HG03442 (cell line): ENCODE results near the gene MAP2K5.

Source experiments
- ATAC-seq: cut with Tn5 transposase; IDR thresholded peaks from one replicate; pipeline ENCODE4 v1.9.1; 2021; ENCODE audit warnings: mild to moderate bottlenecking, moderate library complexity; ENCODE audit not compliant: unreplicated experiment

The MAP2K5 gene

DNA sequence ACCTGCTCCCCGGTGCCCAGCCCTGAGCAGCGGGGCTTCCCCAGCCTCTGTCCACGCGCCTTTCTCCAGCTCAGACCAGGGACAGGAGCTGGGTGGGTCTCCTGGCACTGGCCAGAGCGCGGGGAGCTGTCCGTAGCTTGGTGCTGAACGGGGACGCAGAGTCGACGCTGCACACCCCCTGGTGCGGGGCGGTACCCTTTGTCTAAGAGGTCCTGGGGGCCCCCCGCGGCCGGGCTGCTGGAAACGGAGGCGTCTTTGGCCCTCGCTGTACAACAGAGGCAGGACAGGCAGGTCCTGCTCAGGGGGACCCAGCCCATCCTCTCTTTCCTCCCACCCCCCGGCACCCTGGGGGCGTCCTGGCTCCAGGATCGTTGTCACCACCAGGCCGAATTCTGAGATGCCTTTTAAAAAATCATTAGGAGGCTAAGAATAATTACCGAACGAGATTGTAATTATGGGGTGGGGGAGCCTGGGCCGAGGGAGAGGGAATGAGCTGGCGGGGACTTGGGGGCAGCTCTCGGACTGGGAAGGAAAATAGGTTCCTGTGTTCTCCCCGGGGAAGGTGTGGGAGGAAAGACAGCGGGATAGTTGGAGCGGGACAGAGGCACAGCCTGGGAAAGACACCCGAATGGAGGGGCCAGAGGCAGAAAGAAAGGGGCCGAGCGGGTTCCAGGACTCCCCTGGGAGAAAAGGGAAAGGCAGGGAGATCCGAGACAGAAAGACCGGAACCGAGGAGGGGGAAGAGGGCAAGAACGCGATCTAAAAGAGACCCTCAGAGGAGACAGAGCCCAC is 278.7 kb downstream of the MAP2K5 start:
- ATAC-seq, result no peak

DNA sequence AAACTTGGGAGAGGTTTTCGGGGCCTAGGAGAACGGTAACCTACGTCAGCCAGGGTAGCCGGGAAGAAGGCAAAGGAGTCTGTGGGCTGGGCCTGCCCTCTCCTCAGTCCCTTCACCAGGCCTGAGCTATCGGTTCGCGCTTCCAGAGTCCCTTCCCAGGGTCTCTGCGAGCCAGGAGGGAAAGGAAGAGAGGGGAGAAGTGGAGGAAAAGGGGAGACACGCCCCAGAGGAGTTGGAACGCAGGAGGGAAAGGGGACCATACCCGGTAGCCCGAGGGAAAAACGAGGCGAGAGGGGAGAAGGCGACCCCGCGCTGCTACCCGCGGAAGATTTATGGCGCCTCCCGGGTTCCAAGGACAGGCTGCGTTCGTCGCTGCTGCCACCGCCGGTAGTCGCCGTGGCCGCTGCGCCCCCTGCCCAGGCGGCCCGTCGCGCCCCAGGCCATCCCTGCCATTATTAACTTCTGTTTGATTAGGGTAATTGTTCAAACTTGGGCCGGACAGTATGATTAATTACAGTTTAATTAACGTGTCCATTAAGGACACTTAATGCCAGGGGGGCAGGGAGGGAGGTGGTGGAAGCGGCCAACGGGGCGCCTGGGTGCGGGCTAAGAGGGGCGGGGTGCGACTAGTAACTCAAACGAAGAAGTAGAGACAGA is 279.4 kb downstream of the MAP2K5 start:
- ATAC-seq, result no peak

- ATAC-seq, result no peak
Measured at GRCh38 chr15:67822537-67823313, 280.2 kb downstream of the MAP2K5 start.

DNA sequence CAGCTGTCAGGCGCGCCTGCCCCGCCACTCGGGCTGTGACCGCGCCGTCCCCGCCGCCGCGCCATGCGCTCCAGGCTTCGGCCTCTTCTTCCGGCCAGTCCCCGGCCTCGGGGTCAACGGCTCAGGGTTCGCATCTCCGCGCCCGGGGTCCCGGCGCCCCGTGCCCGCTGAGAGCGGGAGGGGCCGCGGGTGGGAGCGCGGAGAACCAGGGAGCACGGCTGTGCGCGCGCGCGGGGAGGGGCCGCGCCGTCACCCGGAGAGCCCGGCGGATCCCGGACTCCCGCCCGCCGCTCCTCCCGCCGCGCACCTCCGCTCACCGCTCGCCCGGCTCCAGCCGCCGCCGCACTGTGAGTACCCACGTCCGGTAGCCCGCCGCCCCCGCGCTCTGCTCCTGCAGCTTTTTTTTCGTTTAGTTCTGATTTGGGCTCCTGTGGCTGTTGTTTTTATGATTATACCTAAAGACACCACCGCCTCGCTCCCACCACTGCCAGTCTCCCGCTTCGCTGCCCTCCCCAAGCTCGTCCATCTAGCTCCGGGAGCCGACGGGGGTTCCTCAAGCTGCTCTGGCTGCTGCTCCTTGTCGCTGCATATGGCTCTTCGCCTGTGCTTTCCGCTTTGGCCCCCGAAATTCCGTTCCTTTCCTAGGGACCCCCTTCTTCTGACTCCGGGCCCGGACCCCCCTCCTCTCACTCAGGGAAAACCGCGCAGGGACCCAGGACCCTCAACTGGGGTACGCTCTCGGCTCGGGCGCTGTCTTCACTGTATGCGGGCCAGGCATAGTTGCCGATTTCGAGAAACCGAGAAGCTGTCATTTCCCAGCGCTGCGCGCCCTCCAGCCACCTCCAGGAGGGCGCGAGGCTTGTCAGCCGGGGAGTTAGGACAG is 281.1 kb downstream of the MAP2K5 start:
- no peak for ATAC-seq

DNA sequence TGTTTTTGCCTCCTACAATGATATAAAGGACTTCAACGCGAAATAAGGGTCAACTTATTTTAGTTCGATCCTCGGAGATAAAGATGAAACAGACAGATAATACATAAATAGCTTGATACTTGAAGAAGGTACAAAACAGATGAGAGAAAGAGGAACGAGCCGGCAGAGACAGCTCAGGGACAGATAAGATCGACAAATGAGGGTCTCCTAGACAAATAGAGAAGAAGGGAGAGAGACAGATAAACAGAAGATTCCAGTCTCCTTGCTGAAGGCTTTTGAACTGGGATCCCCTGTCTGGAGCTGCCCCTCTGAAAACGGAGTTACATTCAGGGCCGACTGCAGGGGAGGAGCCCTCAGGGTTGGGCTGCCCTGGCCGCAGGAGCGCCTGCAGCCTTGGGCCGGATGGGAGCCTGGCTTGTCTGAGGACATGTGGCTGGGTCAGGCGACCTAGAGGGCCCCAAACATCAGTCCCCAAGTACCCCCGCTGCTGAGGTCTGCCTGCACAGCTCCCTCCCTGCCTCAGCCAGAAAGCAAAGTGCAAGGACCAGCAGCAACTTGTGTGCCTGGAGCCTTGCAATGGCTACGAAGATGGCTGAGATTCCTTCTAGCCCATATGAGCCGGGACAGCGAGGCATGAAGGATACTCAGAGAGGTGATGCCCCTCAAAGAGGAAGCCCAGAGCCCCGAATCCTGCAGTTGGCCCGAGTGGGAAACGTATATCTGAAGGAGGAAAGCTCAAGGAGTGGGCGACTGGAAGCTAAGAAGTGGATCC is 281.9 kb downstream of the MAP2K5 start:
- no peak for ATAC-seq

GRCh38 chr15:67824976-67825880 is 282.7 kb downstream of the MAP2K5 start, which contains the start of gene SKOR1:
Gene SKOR1 (plus strand): TSS chr15:67825509. CDS start chr15:67825603, 94 bp downstream.
- ATAC-seq, result no peak

- no peak for ATAC-seq
Measured at GRCh38 chr15:67825881-67826716, 283.6 kb downstream of the MAP2K5 start.

DNA sequence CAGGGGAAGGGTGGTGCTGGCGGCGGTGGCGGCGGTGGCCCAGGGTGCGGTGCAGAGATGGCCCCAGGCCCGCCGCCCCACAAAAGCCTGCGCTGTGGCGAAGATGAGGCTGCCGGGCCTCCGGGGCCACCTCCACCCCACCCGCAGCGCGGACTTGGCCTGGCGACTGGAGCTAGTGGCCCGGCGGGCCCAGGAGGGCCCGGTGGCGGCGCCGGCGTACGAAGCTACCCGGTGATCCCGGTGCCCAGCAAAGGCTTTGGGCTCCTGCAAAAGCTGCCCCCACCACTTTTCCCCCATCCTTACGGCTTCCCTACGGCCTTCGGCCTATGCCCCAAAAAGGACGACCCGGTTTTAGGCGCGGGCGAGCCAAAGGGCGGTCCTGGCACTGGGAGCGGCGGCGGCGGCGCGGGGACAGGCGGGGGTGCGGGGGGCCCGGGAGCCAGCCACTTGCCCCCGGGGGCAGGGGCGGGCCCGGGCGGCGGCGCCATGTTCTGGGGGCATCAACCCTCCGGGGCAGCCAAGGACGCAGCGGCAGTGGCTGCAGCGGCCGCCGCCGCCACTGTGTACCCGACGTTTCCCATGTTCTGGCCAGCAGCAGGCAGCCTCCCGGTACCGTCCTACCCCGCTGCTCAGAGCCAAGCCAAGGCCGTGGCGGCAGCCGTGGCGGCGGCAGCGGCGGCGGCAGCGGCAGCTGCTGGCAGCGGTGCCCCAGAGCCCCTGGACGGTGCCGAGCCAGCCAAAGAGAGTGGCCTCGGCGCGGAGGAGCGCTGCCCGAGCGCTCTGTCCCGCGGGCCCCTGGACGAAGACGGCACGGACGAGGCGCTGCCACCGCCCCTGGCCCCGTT is 284.4 kb downstream of the MAP2K5 start:
- no peak for ATAC-seq

- ATAC-seq, result no peak
Measured at GRCh38 chr15:67827562-67828277, 285.2 kb downstream of the MAP2K5 start.

- ATAC-seq, result no peak
Measured at GRCh38 chr15:67828278-67828968, 285.9 kb downstream of the MAP2K5 start.

DNA sequence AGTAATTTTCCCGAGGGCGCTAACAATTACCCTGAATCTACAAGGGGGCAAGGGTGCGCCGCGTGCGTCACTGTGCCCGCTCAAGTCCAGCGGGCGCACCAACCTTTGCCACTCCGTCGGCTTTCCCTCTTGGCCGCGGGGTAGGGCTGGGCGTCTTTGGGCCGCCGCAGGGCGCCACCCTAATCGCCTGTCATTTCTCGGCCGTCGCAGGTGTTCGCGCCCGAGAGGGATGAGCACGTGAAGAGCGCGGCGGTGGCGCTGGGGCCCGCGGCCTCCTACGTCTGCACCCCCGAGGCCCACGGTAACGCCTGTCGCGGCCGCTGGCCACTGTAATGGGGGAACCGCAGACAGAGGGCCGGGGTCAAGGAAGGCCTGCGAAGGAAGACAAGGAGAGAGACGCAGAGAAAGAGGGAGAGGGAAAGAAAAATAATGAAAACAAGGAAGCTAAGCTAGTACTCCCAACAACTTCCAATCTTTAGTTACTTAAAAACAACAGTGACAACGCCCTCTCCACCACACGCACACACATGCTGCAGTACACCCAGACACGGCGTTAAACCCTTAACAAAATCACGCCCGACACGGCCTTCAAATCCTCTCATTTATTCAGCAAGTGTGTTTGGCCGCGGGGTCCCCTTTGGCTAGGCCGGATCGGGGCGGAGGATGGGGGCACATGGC is 286.6 kb downstream of the MAP2K5 start:
- ATAC-seq, result no peak

- no peak for ATAC-seq
Measured at GRCh38 chr15:67829647-67830504, 287.4 kb downstream of the MAP2K5 start.

GRCh38 chr15:67831363-67831762 is 288.9 kb downstream of the MAP2K5 start:
- no peak for ATAC-seq

GRCh38 chr15:67832031-67832551 is 289.6 kb downstream of the MAP2K5 start:
- no peak for ATAC-seq
